ENCODE results near the gene FSD1. TPM values are rescaled to one million over a fixed set of nuclear protein-coding genes. Genes with fewer than 3 reads are reported as not detected.

FSD1 gene
- total and polyA plus RNA-seq, 9 of the 15 experiments (the other 6 are each of a cell fraction or from before 2014, with no cell fraction given): 0.11 to 1.9 (median 0.94) TPM; not detected in 1

GRCh38 chr19:4267101-4267900 lies 37.1 kb upstream of the FSD1 start (continued):
- TF ChIP-seq PRDM10 (IDR thresholded peaks at IDR 0.05; ENCODE audit: partially characterized antibody) (peak; percentile 73), ZNF717 (CRISPR knock-in tag; IDR thresholded peaks at IDR 0.05) (no peak), TFAP4 (CRISPR knock-in tag; IDR thresholded peaks at IDR 0.05; ENCODE audit: borderline replicate concordance) (peak; percentile 29; the same call in 1 of the 2 replicates), ZNF143 (CRISPR knock-in tag; IDR thresholded peaks at IDR 0.05) (no peak), CREM (IDR thresholded peaks at IDR 0.05; ENCODE audit: low read depth) (0 out of 2 replicates have a peak, but pooled peaks have one; percentile 14), ZNF274 (IDR thresholded peaks at IDR 0.05; ENCODE audit: borderline replicate concordance, low read depth, low read length) (no peak), ZNF695 (CRISPR knock-in tag; IDR thresholded peaks at IDR 0.05) (no peak), FOXJ2 (tag; IDR thresholded peaks at IDR 0.05) (no peak), SLC30A9 (CRISPR knock-in tag; IDR thresholded peaks at IDR 0.05) (no peak), TCFL5 (CRISPR knock-in tag; conservative IDR thresholded peaks at IDR 0.05) (no peak), SRSF9 (IDR thresholded peaks at IDR 0.05; ENCODE audit: borderline replicate concordance, low read depth, low read length) (no peak), SMARCC2 (IDR thresholded peaks at IDR 0.05; ENCODE audit: low read depth) (no peak), DEAF1 (CRISPR knock-in tag; IDR thresholded peaks at IDR 0.05) (peak; percentile 55), FUS (optimal IDR thresholded peaks at IDR 0.05; ENCODE audit: low read depth, low read length) (no peak), TRIM24 (IDR thresholded peaks at IDR 0.05) (no peak), YY1 (IDR thresholded peaks at IDR 0.05; ENCODE audit: borderline replicate concordance in 1 of 3, control insufficient read depth in 1 of 3, extremely low read depth in 1 of 3, insufficient read depth in 3 of 3, insufficient read length in 1 of 3, insufficient replicate concordance in 2 of 3, low read depth in 1 of 3, low read length in 2 of 3) (peak in 2 of 3 experiments; percentile 8 to 18)
